T-helper 22 cell (primary cell): Measurements from ENCODE around the gene CPNE8.

Experiments
- DNase-seq: peaks from one replicate; pipeline ENCODE4 v3.0.0-alpha.2; 2020; ENCODE audit warnings: low read depth

Gene CPNE8

DNA sequence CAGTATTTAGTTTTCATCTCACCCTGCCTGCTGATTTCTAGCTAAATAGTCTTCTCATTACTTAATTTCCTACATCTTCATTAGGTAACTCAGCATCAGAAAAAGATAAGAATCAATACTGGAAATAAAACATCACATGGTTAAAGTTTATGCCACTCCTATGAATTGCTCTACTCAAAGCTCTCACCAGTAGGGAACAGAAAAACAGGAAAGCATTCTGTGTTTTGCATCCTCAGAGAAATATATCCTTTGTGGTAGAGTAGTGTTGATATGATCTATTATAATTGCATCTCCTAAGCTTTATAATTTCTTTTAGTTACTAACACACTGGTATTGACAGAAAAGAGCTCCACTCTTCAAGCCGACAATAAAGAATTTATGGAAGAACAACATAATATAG, 9.9 kb downstream of the CPNE8 start:
- DNase-seq: no peak

DNA sequence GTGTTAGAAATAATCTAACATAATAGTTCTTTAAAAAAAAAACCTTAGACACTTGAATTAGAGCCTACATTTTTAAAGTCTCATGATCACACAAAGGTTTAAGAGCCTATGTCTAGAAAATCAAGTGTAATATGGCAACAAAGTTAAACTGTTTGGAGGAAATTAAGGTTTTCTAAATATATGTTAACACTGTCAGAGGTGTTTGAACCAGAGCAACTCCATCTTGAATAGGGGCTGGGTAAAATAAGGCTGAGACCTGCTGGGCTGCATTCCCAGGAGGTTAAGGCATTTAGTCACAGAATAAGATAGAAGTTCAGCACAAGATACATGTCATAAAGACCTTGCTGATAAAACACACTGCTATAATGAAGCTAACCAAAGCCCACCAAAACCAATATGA, 12.4 kb downstream of the CPNE8 start:
- no peak for DNase-seq

- no peak for DNase-seq
Measured at GRCh38 chr12:38892087-38892786, 13.2 kb downstream of the CPNE8 start.

DNA sequence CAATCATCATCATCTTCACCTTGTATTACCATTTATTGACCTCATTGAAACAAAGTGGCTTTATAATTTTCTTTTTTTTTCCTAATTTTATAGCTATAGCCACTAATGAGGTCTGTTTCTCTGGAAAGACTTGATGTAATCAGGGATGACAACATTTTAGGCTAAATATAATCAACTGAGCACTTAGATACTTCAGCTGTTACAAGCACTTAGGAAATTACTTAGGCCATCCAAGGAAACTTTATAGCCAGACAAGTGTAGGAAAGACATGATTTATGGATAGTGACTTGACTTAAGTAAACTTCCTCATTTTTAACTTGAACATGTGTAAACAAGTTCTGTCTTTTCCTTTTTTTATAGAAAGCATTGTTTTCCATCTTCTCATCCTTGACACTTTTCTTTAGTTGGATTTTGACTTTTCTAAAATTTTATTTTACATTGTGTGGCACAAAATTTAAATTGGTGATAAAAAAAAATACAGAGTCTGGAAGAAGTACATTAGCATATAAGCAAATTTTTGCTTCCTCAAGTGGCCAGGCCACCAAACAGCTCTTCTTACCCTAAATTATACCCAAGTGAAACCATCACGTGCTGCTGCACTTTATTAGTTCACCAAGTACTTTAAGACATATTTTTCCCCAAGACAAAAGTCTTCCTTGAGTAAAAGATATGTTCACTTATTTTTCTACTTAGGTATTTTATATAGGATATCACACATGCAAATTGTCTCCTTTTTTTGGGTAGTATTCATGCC, 15.1 kb downstream of the CPNE8 start:
- DNase-seq: no peak

GRCh38 chr12:38889297-38889815, 16.0 kb downstream of the CPNE8 start:
- DNase-seq: no peak

DNA sequence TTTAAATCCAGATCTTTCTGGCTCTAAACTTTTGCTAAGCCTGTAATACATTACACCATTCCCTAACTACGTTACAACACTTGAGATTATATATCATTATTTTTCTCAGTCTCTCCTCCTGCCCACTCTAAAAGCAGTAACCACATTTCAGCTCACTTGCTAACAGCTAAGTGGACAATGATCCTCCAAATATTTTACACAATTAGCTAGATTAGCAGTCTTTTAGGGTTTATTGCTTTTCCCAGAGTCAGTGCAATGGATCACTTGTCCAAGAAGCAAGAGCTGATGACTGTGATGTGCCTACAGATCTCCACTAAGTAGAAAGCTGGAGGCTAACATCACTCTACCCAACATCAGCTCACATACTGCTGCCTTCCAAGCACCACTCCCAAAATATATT, 17.6 kb downstream of the CPNE8 start:
- no peak for DNase-seq

GRCh38 chr12:38886931-38887330, 18.5 kb downstream of the CPNE8 start:
- no peak for DNase-seq

DNA sequence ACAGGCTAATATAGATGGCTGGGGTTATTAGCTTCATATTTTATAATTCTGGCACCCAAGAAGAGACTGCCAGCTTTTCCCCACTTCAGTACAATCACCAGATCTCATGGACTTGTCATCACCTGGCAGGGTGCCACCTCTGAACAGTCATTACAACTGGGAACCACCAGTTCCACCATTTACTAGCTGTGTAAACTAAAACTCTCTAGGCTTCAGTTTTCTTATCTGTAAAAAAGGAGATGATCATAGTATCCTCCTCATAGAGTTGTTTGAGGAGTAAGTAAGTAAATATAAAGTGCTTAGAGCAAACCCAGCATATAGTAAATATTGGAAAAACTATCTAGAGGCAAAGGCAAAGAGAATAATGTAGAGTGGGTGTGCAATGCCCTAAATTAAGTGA, 19.3 kb downstream of the CPNE8 start:
- DNase-seq: no peak

- DNase-seq: no peak
Measured at GRCh38 chr12:38884666-38885065, 20.7 kb downstream of the CPNE8 start.

DNA sequence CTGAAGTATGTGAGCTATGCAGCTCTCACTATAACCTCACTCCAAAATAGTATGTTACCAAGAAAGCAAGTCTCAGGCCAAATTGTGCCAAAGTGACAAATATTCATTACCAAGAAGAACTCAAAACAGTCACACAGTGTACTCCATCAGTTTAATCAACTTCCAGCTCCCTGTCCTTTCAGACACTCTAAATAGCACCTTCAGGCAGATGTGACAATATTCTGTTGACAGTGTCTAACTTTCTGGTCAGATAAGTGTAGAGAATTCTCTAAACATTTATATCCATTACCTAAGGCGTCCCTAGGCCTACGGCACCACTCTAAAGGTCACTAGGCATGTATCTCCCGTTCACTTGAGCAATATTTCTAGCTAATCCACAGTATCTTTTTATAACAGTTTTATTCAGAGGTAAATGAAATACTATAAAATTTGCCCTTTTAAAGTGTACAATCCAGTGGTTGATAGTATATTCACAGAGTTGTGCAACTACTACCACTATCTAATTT, 21.7 kb downstream of the CPNE8 start:
- DNase-seq: no peak

- no peak for DNase-seq
Measured at GRCh38 chr12:38880288-38880687, 25.1 kb downstream of the CPNE8 start.

DNA sequence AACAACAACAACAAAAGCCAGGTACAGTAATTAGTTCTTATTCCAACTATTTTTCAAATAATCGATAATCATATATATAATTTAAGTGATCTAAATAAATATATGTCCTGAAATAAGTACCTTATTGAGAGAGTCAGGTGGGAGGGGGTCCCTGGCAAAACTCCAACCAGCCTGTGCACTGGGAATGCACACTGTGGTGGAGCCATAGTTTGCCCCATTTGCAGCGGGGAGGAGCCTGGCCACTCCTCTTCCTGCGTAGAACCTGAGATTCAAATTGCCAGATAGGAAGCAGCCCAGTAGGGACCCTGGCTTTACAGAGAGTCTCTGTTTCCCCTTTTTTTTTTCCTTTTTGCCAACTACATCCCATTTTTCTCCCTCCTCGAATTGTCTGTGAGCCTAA, 26.4 kb downstream of the CPNE8 start:
- no peak for DNase-seq

GRCh38 chr12:38878333-38878705, 27.1 kb downstream of the CPNE8 start:
- DNase-seq: no peak

DNA sequence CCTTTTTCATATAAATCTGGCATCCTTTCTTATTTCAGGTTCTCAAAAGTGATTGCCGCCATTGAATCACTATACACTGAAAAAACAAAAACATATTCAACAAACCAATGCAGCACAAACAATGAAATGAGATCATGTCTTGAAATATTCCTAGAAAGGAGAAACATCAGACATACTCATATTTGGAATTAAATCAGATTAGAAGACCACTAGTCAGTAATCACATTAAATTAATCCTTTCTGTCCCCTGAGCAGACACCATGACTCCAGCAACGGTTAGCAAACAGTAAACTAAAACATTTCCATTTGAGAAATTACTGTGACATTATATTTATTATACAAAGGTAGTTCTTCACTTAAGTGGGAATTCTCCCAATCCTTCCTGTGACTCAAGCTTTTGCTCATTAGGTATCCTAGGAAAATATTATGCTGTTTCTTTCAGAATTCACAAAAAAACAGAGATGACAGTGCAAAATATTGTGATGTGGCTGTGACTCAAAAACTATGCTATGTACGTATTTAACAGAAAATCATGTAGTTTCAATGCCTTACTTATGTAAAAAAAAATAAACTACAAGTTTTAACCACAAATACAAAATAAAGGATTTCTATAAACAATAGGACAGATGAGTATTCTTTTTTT, 29.7 kb downstream of the CPNE8 start:
- DNase-seq: no peak

DNA sequence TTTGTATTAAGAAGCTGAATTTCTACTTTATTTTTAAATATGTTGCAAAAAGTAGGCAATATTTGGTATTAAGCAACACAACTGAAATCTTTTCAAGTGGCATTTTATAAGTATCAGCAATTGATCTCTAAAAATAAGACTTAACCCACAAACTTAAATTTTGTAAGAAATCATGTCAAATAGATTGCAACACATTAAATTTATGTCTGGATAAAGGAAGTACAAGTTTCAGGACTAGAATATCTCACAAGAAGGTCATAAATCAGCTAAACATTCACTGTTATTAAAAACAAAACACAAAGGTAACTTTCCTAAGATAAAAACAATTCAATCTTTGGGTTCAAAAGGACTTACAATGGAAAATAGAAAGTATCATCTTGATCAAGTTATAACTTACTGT, 32.8 kb downstream of the CPNE8 start:
- DNase-seq: no peak

- no peak for DNase-seq
Measured at GRCh38 chr12:38872156-38872555, 33.2 kb downstream of the CPNE8 start.

DNA sequence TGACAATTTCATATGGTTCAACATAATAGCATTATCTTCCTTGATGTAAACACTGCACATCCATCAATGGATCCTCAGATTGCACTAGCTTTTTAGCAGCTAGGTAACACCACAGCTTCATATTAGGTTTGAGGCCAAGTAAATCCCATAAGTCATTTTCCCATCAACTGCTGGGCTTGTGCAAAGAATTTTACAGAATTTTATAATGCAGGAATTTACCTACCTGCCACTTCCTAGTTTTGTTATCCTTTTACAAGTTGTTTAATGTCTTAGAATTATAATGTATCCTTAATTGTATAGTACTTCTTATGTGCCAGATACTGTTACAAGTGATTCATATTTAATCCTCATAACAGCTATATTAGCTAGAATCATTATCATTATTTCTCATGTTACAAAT, 36.4 kb downstream of the CPNE8 start:
- no peak for DNase-seq

- no peak for DNase-seq
Measured at GRCh38 chr12:38850461-38850860, 54.9 kb downstream of the CPNE8 start.

DNA sequence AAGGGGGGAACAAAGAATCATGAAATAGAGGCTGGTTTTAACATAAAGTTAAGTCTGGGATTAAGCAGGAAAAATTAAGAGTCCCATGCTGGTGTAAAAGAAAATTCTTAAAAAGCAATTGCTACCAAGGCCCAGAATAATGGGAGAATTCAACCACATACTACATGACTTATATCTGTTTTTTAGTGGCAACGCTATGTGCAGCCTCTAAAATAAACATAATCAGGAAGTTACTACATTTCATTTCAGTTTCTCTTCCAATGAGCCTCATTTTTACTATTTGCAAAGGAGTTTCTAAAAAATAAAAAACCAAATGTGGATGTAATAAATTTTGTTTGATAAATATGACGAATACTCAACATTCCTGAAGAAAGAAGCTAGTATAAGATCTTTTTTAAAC, 58.1 kb downstream of the CPNE8 start:
- no peak for DNase-seq

DNA sequence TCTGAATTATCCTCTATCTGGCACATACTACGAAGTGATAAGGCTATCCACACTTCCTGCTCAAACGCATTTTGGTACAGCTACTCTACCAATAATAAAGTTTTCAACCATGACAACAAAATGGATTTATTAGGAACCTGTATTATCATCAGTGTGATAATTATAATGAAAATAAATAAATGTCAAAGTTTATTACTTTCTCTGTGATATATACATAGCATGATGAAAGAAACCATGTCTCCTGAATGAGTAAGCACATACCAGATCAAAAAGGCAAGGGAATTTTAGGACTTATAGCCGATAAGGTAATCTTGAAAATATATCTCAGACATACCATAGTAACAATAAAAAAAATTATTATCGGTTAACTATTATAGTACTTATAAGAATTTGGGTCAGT, 61.1 kb downstream of the CPNE8 start:
- no peak for DNase-seq

- DNase-seq: no peak
Measured at GRCh38 chr12:38838056-38838850, 67.1 kb downstream of the CPNE8 start.

- DNase-seq: no peak
Measured at GRCh38 chr12:38831715-38832114, 73.7 kb downstream of the CPNE8 start.
